NB4 (cell line): ENCODE results near the gene STAC3.

Experiments
- CTCF ChIP-seq: IDR thresholded peaks from one replicate; pipeline ENCODE4 v1.5.1; 2012; ENCODE audit warnings: low read depth, low read length
- POLR2A ChIP-seq: IDR thresholded peaks from 2 replicates; pipeline ENCODE4 v1.6.1; 2011; ENCODE audit warnings: mild to moderate bottlenecking; ENCODE audit not compliant: insufficient read length; ENCODE audit errors: extremely low read depth

GRCh38 chr12:57201631-57202030 is 49.4 kb downstream of the STAC3 start:
- TF ChIP-seq CTCF = no peak
- TF ChIP-seq POLR2A = no peak
